SK-N-MC (cell line): Measurements from ENCODE around the gene FCAMR.

Source experiments
- EZH2 ChIP-seq: fragments of 200-600 bp; sonication (generic); IDR thresholded peaks from one replicate; pipeline ENCODE4 v1.6.1; 2017; ENCODE audit warnings: antibody characterized with exemption
- POLR2AphosphoS5 ChIP-seq: IDR thresholded peaks from 2 replicates; pipeline ENCODE4 v1.6.1; 2012; ENCODE audit warnings: mild to moderate bottlenecking, low read depth, low read length, borderline replicate concordance

- TF ChIP-seq EZH2 (no peak), POLR2AphosphoS5 (no peak)
Observed at GRCh38 chr1:206939131-206939530, 31.1 kb downstream of the FCAMR start.
